Small intestine (tissue), 7 donors: Measurements from ENCODE around the gene DEAF1. TPM values are rescaled to one million over a fixed set of nuclear protein-coding genes. Genes with fewer than 3 reads are reported as not detected.

Experiments used
- DNase-seq, 2 donors: peaks; one replicate each; pipeline versions ENCODE4 v3.0.0 to v3.0.0-alpha.2; 2013
- FAIRE-seq: peaks from 2 replicates; lab custom pipeline; 2012; peaks lifted over from hg19 to GRCh38; lab: Jason Lieb, UNC
- H3K27ac ChIP-seq, 3 donors: one replicate each; pipeline ENCODE4 v1.5.1; 2013; ENCODE audit warnings: low read length in 2 of 3, mild to moderate bottlenecking in 2 of 3, control low read depth in 1 of 3, inconsistent platforms in 1 of 3, low read depth in 1 of 3, moderate library complexity in 1 of 3
- H3K27me3 ChIP-seq, 3 donors: one replicate each; pipeline ENCODE4 v1.6.1; 2013; ENCODE audit warnings: low read length in 3 of 3, inconsistent platforms in 1 of 3; ENCODE audit not compliant: control insufficient read depth in 3 of 3, insufficient read depth in 3 of 3
- H3K36me3 ChIP-seq, 3 donors: one replicate each; pipeline ENCODE4 v1.6.1; 2013; ENCODE audit warnings: low read length in 3 of 3, inconsistent platforms in 1 of 3, low read depth in 1 of 3, mild to moderate bottlenecking in 1 of 3, moderate library complexity in 1 of 3; ENCODE audit not compliant: control insufficient read depth in 3 of 3, insufficient read depth in 2 of 3
- H3K4me1 ChIP-seq, 3 donors: one replicate each; pipeline ENCODE4 v1.6.1; 2013; ENCODE audit warnings: low read length in 2 of 3, inconsistent platforms in 1 of 3, low read depth in 1 of 3, mild to moderate bottlenecking in 1 of 3, moderate library complexity in 1 of 3; ENCODE audit not compliant: control insufficient read depth in 3 of 3, insufficient read depth in 2 of 3
- H3K4me3 ChIP-seq, 3 donors: one replicate each; pipeline ENCODE4 v1.5.1; 2013; ENCODE audit warnings: low read length in 3 of 3, control low read depth in 1 of 3, inconsistent platforms in 1 of 3, low read depth in 1 of 3, mild to moderate bottlenecking in 1 of 3, moderate library complexity in 1 of 3
- H3K9me3 ChIP-seq, 2 donors: one replicate each; pipeline ENCODE4 v1.6.1; 2013; ENCODE audit warnings: low read depth in 1 of 2, low read length in 1 of 2; ENCODE audit not compliant: control insufficient read depth in 2 of 2, insufficient read depth in 1 of 2
- WGBS, 3 donors: extraction: QIAGEN DNeasy Blood & Tissue Kit; methylation state at CpG; one replicate each; pipeline ENCODE4 v1.1.7; 2013; 5-methylcytosine and 5-hydroxymethylcytosine counted together
- polyA plus RNA-seq, 4 donors: library from polyadenylated mRNA; stranded (reverse) in 3 of 4; unstranded in 1 of 4; fragments of 200-250 nt in 3 of 4; fragments of 120-200 nt in 1 of 4; gene quantifications; one replicate each; pipeline versions ENCODE4 v1.2.1 to v1.2.3, GENCODE V29; 2013
- donor health status: healthy with polysubstance abuse.
- donor health status: control.
- donor health status: control.
- donor health status: Bipolar disorder and iron deficiency.
- donor health status: healthy.

Gene DEAF1
- polyA plus RNA-seq, 4 donors: 18.2 to 39.6 (median 29.4) TPM

- H3K27ac ChIP-seq: no peak overlapping the region
- WGBS, 3 donors: 2 to 3% (median 2%) methylated on average over 13 to 34 of the region's 34 CpGs
- H3K27me3 ChIP-seq: peaks cover 0 to 49% (median 20%) of the 10 kb centered on the region in 3 donors
- H3K4me1 ChIP-seq: peaks cover 0 to 25% (median 4%) of the 10 kb centered on the region in 3 donors
- H3K9me3 ChIP-seq: peaks cover 0 to 4% of the 10 kb centered on the region in 2 donors
- no peak for FAIRE-seq
- no peak for DNase-seq
- peak overlapping the region in 1 of 3 donors; percentile 41 for H3K4me3 ChIP-seq
- H3K36me3 ChIP-seq: peaks cover 0 to 22% (median 0%) of the 10 kb centered on the region in 3 donors
Measured at GRCh38 chr11:637333-637592, 57.8 kb downstream of the DEAF1 start.

DNA sequence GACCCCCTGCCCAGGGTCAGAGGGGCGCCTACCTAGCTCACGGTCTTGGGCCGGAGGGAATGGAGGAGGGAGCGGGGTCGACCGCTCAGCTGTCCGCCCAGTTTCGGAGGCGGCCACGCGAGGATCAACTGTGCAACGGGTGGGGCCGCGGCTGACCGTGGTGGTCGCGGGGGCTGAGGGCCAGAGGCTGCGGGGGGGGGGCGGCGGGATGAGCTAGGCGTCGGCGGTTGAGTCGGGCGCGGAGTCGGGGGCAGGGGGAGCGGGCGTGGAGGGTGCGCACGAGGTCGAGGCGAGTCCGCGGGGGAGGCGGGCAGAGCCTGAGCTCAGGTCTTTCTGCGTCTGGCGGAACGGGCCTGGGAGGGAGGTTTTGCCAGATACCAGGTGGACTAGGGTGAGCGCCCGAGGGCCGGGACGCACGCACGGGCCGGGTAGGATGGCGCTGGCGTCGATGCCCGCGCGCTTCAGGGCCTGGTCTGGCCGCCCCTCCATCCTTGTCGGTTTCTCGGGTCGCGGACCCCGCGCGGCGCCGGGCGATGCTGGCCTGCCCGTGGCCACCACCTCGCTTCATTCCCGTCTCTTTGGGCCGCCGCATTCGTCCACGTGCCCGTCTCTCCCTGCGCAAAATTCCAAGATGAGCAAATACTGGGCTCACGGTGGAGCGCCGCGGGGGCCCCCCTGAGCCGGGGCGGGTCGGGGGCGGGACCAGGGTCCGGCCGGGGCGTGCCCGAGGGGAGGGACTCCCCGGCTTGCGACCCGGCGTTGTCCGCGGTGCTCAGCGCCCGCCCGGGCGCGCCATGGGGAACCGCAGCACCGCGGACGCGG, 58.3 kb downstream of the DEAF1 start, which contains the start of gene DRD4:
Gene DRD4 (plus strand): TSS at position 759 of the 822 bp plus-strand sequence. CDS start 36 bp downstream, at position 795.
- Histone ChIP-seq H3K4me3 (peak within 1 kb of the TSS in 1 of 3 donors; percentile 41), H3K27ac (no peak within 1 kb of the TSS), H3K36me3 (peaks cover 0 to 16% (median 0%) of the 10 kb centered on the region in 3 donors), H3K27me3 (peaks cover 0 to 49% (median 20%) of the 10 kb centered on the region in 3 donors), H3K4me1 (peaks cover 0 to 25% (median 4%) of the 10 kb centered on the region in 3 donors), H3K9me3 (peaks cover 0 to 4% of the 10 kb centered on the region in 2 donors)
- WGBS, 3 donors: 13 to 15% (median 14%) methylated on average over 72 to 100 of the region's 100 CpGs
- DNase-seq (peak in 1 of 2 donors; percentile 64), FAIRE-seq (no peak)

DNA sequence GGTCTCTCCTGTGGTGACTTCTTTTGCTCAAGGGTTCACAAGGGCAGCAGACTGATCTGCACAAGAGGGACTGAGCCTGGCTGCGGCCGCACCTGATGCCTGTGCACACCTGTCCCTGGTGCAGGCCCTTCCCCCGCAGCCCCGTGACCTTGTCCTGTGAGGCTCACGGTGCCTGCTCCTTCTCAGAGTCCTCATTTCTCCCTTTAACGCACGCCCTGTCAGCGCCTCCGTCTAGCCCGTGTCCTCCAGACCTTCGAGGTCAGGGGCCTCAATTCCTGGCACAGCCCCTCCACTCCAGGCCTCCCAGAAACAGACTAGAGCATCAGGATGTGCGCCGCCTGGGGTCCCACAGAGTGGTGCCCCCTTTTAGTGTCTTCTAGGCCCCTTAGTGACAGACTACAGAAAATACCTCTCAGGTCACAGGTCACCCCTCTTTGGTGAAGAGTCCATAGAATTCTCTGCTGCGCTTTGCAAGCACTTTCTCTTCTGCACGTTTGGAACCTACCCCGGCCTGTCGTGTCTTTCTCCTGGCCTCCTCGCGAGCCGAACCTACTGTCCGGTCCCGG, 59.0 kb downstream of the DEAF1 start:
- Histone ChIP-seq H3K27ac (no peak overlapping the region), H3K4me1 (peaks cover 0 to 25% (median 4%) of the 10 kb centered on the region in 3 donors), H3K36me3 (peaks cover 0 to 10% (median 0%) of the 10 kb centered on the region in 3 donors), H3K27me3 (peaks cover 0 to 49% (median 20%) of the 10 kb centered on the region in 3 donors), H3K9me3 (peaks cover 0 to 4% of the 10 kb centered on the region in 2 donors), H3K4me3 (no peak overlapping the region)
- DNase-seq (no peak), FAIRE-seq (no peak)
- 37 to 63% (median 40%) methylated on average over 22 of the region's 22 CpGs for WGBS, 3 donors

- peaks cover 0 to 7% (median 0%) of the 10 kb centered on the region in 3 donors for H3K4me1 ChIP-seq
- no peak overlapping the region for H3K27ac ChIP-seq
- H3K9me3 ChIP-seq: peaks cover 0 to 3% of the 10 kb centered on the region in 2 donors
- DNase-seq (no peak), FAIRE-seq (no peak)
- H3K4me3 ChIP-seq: no peak overlapping the region
- peaks cover 0 to 8% (median 0%) of the 10 kb centered on the region in 3 donors for H3K27me3 ChIP-seq
- 84 to 88% (median 87%) methylated on average over 5 of the region's 5 CpGs for WGBS, 3 donors
- peaks cover 0 to 4% (median 0%) of the 10 kb centered on the region in 3 donors for H3K36me3 ChIP-seq
Measured at GRCh38 chr11:630871-631270, 64.2 kb downstream of the DEAF1 start.

DNA sequence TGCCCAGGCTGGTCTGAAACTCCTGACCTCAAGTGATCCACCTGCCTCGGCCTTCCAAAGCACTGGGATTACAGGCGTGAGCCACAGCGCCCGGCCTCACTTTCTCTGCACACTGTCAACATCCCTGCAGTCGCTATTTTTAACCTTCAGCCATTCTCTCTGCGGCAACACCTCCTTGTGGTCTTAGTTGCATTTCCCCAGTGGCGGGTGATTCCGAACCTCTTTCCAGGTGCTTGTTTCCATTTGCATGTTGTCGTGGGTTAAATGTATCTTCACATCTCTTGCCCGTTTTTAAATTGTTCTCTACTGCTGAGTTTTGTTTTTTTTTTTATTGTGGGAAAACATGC, 65.8 kb downstream of the DEAF1 start:
- FAIRE-seq: no peak
- Histone ChIP-seq H3K27ac (no peak overlapping the region), H3K36me3 (peaks cover 0 to 7% (median 0%) of the 10 kb centered on the region in 3 donors), H3K4me3 (no peak overlapping the region), H3K27me3 (no peaks in the 10 kb centered on the region), H3K4me1 (peaks cover 0 to 12% (median 0%) of the 10 kb centered on the region in 3 donors), H3K9me3 (peaks cover 0 to 3% of the 10 kb centered on the region in 2 donors)
- DNase-seq: peak in 1 of 2 donors; percentile 48
- WGBS, 3 donors: 42 to 59% (median 56%) methylated on average over 10 of the region's 10 CpGs

DNA sequence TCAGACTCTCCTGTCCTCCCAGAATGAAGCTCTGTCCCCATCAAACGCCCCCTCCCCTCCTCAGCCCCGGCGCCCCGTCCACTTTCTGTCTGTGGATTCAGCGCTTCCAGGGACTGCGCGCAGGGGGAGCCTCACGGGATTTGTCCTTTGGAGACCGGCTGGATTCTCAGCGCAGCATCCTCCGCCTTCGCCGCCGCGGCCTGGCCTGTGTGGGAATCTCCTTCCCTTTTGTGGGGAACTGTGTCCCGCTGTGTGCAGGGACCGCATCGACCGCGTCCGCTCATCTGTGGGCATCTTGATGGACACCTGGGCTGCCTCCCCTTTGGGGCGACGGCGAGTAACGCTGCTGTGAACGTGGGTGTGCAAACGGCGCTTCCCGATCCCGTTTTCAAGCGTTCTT, 67.0 kb downstream of the DEAF1 start:
- peaks cover 0 to 3% of the 10 kb centered on the region in 2 donors for H3K9me3 ChIP-seq
- H3K27ac ChIP-seq: no peak overlapping the region
- H3K27me3 ChIP-seq: no peaks in the 10 kb centered on the region
- H3K36me3 ChIP-seq: peaks cover 0 to 18% (median 0%) of the 10 kb centered on the region in 3 donors
- 93 to 96% (median 94%) methylated on average over 31 of the region's 31 CpGs for WGBS, 3 donors
- FAIRE-seq (no peak), DNase-seq (no peak)
- H3K4me1 ChIP-seq: peaks cover 0 to 20% (median 0%) of the 10 kb centered on the region in 3 donors
- H3K4me3 ChIP-seq: no peak overlapping the region

DNA sequence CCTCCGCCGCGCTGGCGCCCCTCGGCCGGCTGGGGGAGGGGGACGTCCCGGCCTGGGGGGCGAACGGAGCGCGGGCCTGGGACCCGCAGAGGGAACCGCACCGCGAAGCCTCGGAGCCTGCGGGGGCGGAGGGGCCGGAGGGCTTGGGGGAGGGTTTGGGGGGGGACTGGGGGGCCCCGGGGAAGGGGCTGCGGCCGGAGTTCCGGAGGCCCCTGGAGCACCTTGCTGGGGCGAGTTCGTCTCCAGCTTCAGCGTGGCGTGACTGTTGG, 67.8 kb downstream of the DEAF1 start:
- Histone ChIP-seq H3K4me3 (peak overlapping the region in 1 of 3 donors; percentile 17), H3K27ac (no peak overlapping the region), H3K9me3 (peaks cover 0 to 3% of the 10 kb centered on the region in 2 donors), H3K36me3 (peaks cover 0 to 23% (median 0%) of the 10 kb centered on the region in 3 donors), H3K27me3 (no peaks in the 10 kb centered on the region), H3K4me1 (peaks cover 0 to 20% (median 0%) of the 10 kb centered on the region in 3 donors)
- FAIRE-seq (no peak), DNase-seq (no peak)
- WGBS, 3 donors: 15 to 60% (median 33%) methylated on average over 1 to 28 of the region's 28 CpGs

- peak in 1 of 2 donors; percentile 56 for DNase-seq
- Histone ChIP-seq H3K36me3 (peaks cover 0 to 29% (median 0%) of the 10 kb centered on the region in 3 donors), H3K4me3 (peak within 1 kb of the TSS in 2 of 3 donors; percentile 17 to 52), H3K9me3 (peaks cover 0 to 3% of the 10 kb centered on the region in 2 donors), H3K27me3 (no peaks in the 10 kb centered on the region), H3K27ac (peak within 1 kb of the TSS in 1 of 3 donors; percentile 80), H3K4me1 (peaks cover 0 to 25% (median 0%) of the 10 kb centered on the region in 3 donors)
- 6 to 12% (median 8%) methylated on average over 24 to 72 of the region's 72 CpGs for WGBS, 3 donors
- FAIRE-seq: no peak
Measured at GRCh38 chr11:626475-627307, 68.3 kb downstream of the DEAF1 start, which contains the start of gene SCT. Gene SCT (minus strand): TSS chr11:627181. CDS start chr11:627143, 38 bp downstream.
